NCI-H2171 treated with DMSO at 0.1 percent for 48 hours (cell line): ENCODE measurements around the gene SLC24A3.

Experiments
- DNase-seq: peaks from one replicate; lab custom pipeline; 2025; lab: John Stamatoyannopoulos, UW

Gene SLC24A3

DNA sequence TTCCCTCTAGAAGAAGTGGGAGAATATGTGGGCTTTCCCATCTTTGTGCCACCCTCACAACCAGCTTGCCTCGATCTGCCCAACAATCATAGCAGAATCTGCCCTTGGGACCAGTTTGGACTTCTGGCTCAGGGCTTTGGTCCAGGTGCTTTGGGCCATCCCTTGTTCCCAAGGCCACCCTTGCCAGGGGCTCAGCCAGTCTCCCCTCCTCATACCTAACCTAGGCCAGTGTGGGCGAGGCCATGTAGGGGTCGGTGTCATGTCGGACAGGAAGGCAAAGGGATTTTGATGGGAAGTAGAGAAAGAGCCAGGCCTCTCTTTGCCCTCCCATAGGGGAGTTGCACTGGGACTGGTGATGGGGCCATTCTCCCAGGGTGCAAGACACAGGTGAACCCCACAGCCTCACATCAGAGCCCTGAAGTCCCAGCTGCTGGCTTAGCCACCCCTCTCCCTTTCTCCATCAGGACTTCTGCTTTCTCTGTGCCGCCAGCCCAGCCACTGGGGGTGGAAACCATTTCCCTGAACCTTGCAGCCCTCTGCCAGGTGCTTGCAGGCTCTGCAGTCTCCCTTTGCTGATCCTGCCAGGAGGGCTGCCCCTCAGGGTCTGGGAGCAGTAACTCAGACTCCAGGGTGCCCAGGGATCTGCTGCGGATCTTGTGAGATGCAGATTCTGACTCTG is 60.7 kb downstream of the SLC24A3 start:
- DNase-seq = no peak

DNA sequence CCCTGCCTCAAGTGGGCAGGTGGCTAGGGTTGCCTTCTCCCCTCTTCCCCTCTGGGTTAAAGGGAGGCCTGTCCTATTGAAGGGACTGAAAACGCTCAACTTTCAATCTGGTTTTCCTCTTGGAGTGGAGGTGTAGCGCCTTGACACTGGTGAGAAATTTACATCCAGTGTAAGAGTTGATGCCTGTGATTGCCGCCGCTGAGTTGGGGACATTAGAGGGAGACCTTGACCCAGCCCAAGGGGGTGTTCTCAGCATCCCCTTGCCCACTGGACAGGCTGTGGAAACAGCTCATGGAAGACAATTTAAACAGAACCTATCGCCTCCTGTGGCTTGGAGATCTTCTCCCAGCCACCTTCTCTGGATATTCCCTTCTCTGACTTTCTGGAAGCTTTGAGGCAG is 61.6 kb downstream of the SLC24A3 start:
- DNase-seq = no peak

DNA sequence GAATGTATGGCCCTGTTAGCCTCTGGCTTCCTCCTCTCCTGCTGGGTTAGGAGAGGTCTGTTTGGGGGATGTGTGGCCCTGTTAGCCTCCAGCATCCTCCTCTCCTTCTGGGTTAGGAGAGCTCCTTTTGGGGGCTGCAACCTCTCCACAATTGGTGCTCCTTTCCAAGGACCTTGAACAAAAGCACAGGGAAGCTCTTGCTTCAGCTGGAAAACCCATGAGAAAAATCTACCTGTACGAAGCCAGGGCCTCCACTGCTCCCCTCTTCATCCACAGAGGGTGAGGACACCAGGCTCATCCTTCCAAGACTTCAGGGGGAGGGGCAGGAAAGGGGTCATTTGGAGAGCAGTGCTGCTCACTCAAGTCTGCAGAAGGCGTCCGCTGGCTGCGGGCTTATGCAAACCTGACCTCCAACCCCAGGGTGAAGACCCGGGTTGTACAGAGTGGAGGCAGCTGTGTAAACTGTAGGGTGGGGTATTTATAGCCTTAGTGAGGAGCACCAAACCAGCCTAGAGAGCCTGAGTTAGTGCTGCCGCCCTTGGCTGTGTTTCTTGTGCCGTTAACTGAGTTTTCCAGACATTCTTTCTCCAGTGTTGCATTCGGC is 62.1 kb downstream of the SLC24A3 start:
- no peak for DNase-seq

DNA sequence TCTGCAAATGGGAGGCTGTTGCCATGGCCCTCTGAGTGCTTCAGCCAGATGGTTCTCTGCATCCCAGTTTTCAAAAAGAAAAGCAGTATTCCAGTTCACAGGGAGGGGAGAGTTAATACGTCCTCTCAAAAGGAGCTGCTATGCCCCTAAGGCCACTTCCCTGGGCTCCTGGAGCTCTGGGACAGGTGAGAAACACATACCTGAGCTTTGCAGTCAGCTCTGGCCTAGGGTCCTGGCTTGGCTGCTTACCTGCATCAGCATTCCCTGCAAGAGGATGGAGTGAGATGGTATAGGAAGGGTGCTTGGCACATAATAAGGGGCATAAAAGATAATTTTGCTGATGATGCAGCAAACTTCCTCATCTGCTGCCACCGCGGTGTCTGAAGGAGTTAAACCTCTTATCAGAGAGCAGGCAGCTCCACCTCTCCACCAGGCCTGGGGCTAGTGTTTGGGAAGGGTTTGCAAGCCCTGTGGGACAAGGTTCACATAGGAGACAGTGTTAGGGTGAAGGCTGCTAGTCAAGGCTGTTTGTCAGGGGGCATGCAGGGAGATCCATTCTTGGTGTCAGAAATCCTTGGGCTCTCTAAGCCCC is 62.7 kb downstream of the SLC24A3 start:
- DNase-seq = no peak

DNA sequence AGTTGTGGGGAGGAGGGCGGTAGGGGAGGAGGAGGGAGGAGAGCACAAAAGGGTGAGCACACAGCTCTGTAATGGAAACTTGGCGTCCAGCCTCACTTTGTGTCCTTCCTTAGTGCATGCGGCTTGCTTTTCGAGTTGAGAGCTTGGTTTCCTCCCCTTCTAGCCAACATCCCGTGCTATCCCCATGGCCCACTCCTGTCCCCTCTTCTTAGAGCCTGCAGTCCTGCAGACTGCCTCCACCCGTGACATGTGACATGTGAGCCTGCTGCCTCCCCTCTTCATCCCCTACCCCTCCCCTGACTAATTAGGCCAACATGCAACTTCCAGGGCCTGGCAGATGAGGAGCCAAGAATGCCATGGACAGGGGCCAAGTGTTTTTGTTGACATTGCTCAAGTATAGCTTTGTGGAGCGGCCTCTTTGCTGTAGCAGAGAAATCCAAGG is 63.2 kb downstream of the SLC24A3 start:
- DNase-seq = no peak

DNA sequence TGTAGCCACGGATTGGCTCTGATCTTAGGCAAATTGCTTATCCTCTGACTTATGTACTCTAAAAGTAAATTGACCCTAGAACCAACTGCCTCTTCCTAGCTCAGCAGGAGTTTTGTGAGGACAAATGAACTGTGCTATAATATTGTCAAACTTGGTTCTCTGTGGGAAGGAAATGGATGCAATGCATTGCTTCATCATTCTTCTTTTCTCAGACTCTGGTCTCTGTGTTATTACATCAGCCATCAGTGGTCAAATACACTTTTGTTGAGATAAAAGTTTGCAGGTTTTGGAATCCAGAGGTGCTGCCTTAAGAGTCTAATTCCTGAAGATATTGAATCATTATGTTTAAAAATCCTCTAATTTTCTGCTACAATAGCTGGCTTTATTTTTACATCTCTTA is 64.9 kb downstream of the SLC24A3 start:
- no peak for DNase-seq

DNA sequence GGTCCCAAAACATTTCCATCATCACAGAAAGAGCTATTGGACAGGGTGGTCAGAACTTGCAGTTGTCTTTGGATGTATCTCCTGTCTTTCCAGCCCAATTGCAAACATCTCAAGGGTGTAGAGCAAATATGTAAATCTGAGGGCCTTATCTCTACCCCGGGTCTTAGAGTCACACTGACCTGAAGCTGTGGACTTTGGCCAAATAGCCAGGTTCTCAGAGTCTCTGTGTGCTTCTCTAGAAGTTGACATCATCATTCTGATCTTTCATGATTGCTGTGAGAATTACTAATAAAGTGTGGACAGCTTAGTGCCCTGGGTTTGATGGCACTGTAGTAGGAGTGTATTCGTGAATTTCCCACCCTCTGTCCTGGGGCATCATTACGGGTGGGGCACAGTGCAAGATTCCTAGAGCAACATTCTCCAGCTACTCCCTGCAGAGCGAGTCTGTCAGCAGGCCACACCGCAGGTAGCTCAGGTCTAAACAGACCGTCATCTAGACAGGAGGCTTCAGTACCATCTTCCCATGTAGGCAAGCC is 71.1 kb downstream of the SLC24A3 start:
- no peak for DNase-seq

DNA sequence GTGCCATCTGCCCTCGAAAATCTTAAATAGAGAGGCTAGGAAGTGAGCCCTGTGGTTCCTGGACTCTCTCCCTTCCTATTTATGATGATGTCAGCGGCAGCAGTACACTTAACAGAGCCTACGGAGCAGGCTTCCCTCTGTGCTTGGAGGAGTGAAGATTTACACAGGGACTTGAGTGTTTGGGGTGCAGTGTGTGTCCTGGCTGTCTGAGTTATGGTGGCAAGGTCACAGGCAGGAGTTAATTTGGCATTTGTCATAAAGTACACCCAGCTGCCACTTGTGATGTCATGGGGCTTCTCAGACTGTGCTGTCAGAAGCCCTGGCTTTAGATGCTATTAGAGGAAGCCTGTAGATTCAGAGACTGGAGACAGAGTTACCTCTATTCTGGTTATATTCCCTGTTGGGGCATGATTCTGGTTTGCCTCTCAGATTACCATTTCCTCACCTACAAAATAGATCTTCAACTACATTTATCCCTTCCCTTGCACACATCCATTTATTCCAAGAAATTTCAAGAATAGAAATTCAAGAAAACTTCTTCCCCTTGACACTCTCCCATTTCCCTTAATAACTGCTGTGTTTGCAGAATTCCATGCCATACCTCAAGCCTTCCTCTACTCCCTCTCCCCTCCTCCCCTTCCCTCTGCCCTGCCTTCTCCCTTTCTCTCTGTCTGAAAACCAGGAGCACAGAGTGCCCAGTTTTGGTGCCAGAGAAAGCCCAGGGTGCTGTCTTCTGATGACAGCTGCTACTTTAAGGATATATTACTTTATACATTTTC is 72.1 kb downstream of the SLC24A3 start:
- no peak for DNase-seq

DNA sequence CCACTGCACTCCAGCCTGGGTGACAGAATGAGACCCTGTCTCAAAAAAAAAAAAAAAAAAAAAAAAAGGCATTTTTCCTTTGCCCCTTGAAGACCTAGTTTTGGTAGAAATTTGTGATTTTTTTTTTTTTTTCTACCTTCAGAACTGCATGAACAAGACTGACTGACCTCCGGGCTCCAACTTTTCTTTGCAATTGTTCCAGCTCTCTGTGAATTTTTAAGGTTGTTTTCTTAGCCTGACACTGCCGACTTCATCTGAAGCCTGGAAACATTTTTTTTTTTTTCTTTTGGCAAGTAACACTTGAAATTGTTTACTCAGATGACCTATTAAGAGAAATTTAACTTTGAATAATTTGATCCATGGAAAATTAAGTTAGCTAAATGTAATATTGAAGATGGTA is 73.0 kb downstream of the SLC24A3 start:
- DNase-seq = no peak

DNA sequence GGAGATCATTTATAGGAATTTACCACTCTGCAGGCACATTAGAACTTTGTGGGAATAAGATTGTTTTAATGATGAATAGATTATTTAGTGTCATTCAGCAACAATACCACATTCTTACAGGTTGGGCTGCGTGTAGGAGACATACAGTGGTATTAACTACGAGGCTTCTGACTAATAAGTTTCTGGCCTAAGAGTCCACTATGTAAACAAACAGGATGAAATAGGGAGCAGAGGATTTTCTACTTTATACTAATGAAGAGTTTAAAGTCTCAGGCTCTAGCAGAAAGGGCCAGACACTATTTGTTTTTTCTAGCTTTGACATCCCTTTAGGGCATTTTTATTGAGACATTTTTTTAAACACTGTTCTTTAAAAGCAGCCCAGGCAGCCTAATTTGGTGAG is 75.6 kb downstream of the SLC24A3 start:
- no peak for DNase-seq

DNA sequence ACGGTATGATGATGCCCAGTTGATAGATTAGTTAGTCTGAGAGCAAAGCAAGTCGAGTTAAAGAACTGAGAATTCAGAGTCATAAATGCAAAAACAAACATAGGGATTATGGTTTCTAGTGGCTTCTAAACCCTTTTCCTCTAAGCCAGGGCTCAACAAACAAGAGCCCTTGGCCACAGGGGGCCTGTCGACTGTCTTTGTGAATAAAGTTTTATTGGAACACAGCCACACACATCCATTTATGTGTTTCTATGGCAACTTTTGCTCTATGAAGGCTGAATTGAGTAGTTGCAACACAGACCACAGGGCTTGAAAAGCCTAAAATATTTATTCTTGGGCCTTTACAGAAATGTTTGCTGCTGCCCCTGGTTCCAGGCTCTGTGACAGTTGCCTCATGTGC is 76.2 kb downstream of the SLC24A3 start:
- DNase-seq = no peak

DNA sequence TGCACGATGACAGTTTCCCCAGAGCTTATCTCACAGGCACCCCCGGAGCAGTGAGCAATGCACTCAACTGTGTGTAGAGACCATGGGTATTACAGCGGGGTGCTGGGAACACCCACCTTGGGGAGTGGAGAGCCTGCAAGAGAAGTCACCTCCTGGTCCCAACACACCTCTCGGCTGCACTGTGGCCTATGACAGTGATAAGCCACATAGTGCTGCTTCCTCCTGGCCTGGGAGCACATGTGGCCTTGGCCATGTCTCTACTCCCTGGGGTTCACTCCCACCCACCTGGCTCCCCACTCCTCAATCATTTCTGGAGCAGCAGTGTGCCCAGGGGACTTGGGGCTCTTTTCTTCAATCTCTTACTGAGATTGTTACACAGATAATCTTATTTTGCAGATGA is 77.0 kb downstream of the SLC24A3 start:
- DNase-seq = no peak

DNA sequence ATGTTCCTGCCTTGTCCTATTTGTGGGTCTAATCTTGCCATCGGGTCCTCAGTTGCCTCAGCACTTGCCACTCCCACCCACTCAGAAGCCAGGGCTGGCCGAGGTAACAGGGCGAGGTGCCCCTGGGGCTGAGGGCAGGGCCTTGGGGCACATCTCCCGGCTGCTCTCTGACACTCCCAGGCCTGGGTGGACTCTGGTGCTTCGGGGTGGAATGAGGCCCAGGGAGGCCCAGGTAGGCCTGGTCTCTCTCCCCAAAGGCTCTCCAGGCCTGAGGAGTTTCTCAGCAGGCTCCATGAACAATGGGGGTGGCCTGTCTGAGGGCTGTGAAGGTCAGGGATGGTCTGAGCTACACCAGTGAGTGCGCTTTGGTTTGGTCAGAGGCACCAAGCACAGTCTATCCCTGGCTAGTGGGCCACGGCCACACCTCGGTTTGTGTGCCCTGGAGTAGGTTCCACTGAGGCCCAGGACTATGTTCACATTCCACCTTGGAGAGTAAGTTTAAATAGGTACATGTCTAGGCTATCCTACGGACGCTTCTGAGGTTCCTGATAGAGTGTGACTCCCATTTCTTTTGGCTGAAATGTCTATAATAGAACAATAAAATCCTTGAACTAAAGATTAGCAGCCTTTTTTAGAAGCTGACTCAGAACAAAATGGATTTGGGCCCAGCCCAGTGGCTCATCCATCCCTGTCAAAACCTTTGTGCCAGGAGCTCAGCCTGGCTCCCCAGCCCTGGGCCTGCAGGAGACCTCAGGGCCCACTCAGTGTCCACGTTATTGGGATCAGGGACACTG is 78.8 kb downstream of the SLC24A3 start:
- DNase-seq = no peak

DNA sequence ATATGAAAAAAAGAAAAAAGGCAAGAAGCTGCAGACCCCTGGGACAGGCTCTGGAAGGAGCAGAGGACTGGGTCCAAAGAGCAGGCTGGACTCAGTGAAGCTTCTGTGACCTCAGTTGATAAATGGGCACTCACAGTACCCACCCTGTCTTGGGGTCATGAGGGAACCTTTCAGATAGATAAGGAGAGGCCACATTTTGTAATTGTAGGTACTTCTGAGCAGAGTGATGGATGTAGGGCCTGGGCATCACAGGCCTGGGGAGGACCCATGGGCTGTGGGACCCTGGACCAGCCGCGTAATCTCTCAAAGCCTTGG is 79.3 kb downstream of the SLC24A3 start:
- no peak for DNase-seq

DNA sequence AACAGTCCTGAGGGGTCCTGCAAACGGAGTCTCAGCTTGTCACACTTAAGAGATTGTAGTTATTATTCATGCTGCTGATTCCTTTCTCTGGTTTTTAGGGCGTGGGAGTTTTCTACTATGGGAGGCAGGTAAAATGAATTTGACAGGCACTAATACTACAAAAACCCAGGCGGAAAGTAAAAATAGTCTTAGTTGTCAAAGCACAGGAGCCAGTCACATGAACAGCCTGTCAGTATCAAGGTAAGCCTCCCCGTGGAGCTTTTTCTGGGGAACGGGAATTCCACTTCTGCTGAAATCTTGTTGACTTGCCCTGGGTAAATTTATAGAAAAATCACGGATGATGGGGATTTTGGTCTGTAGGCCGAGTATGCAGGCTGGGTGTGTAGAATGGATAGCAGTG is 79.8 kb downstream of the SLC24A3 start:
- no peak for DNase-seq

DNA sequence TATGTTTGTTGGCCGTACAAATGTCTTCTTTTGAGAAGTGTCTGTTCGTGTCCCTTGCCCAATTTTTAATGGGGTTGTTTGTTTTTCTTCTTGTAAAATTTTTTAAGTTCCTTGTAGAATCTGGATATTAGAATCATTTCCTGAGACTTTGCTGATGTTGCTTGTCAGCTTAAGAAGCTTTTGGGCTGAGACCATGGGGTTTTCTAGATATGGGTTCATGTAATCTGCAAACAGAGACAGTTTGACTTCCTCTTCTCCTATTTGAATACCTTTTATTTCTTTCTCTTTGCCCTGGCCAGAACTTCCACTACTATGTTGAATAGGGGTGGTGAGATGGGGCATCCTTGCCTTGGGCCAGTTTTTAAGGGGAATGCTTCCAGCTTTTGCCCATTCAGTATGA is 82.6 kb downstream of the SLC24A3 start:
- no peak for DNase-seq

DNA sequence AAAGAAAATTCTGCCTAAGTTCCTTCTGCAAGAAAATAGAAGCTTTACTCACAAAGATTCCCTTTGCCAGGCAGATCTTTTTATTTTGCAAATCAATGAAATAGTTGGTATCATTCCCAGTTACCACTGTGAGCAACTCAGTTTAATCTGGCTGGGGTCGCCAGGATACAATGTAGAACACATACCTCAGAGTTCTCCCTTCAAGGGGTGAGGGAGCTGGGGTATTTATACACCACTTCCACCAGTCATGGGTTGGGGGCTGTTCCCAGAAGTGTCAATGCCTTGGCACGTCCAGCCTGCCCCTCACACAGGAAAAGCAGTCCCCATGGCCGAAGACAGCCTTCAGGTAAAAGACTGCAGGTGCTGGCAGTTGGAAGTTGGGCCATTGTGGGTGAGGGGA is 86.2 kb downstream of the SLC24A3 start:
- no peak for DNase-seq

DNA sequence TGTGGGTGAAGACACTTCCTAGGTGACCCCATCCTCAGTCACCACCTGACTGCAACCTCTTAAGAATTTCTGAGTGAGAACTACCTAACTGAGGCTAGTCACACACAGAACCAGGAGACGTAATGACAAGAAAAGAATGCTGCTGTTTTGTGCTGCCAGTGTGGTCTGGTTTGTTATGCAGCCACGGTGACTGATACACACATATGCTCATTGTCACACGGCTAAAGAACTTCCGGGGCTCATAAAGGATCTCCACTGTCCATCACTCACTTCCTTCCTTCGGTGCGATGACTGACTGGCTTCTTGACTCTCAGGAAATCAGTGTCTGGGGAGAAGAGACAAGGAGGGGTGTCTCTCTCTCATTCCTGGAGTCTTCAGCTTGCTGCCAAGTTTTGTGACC is 88.0 kb downstream of the SLC24A3 start:
- no peak for DNase-seq

DNA sequence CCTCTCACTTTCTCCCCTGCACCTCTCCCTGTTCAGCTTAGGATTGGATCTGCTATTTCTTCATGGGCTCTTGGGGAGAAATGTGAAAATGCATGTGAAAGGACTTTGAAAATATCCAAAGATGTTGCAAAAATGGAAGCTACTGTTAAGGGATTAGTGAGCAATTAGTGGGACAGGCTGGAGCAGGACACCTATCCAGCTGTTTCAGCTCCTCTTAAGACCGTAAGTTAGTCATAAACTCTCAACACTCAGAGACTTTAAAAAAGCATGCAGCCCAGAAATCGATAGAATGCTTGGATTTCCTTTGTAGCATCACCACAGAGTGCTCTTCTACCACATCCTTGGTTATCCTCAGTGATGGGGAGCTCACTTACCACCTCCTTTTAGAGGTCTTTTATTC is 88.7 kb downstream of the SLC24A3 start:
- no peak for DNase-seq

DNA sequence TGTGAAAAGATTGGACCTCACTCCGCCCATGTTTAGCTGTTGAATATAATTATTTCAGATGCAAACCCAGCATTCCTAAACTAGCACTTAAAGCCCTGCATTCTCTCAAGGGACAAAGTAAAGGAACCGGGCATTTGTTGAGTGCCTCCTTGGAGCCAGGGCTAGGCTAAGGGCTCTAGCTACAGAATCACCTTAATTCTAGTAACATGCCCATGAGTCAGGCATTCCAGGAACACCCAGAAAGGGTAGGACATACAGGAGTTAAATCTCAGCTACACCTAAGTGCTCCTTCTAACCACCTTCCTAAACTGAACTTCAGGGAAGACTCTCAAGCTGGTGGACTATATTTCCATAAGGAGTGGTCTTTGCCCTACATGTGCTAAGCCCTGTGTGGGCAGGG is 89.4 kb downstream of the SLC24A3 start:
- DNase-seq = no peak

DNA sequence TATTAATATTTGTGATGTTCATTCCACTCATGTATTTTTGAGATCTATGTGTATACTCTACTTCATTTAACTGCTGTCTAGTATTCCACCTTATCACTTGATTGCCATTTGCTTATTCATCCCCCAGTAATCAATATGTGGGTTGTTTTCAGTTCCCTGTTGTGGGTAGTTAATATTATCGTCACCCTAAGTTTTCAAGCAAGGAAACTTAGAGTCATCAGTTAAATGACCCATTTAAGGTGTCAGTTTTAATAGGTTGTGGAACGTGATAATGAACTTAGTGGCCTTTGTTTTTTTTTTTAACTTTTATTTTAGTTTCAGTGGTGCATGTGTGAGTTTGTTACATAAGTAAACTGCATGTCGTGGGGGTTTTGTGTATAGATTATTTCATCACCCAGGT is 90.3 kb downstream of the SLC24A3 start:
- no peak for DNase-seq

DNA sequence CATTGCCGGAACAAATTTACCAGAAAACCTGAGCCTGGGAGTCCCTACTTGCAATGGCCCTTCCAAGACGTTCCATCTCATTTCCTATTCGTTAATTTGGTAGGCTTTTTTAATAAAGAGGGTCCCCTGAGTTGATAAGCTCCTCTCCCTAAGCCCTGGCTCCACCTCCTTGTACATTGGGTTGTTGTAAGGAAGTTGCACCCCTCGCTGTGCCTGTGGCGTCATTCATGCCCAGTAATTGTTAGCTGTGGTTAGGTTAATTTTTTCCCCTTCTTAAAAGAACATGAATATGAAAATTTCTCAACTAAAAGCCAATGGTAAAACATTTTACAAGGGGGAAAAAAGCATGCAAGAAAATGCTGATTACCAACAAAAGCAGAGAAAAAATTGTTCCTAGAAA is 91.9 kb downstream of the SLC24A3 start:
- DNase-seq = no peak
